Stimulated activated naive B cell treated with anti-CD40 and anti-IgM and Interleukin-4, amounts not matched to agents 10 μg/mL and 1 μg/mL and 100 μg/mL, for 72 hours (primary cell): ENCODE measurements around the gene LIPC.

ENCODE experiments used
- ATAC-seq, 2 donors: fragments of 150-1000 bp; cut with Tn5 transposase; replicated peaks; 2 replicates each; pipeline ENCODE4 v1.10.0; 2021; ENCODE audit warnings: moderate library complexity in 1 of 2
- DNase-seq: peaks from one replicate; pipeline ENCODE4 v3.0.0; 2021
- H3K27ac Mint-ChIP-seq: one replicate; pipeline ENCODE4 v1.8.0; 2022; ENCODE audit warnings: mild to moderate bottlenecking, mixed read lengths
- H3K27me3 Mint-ChIP-seq, 2 donors: one replicate each; pipeline ENCODE4 v1.8.0; 2022; ENCODE audit warnings: mixed read lengths in 2 of 2
- H3K36me3 Mint-ChIP-seq, 2 donors: one replicate each; pipeline ENCODE4 v1.8.0; 2022; ENCODE audit warnings: mixed read lengths in 2 of 2, mild to moderate bottlenecking in 1 of 2
- H3K4me1 Mint-ChIP-seq, 2 donors: one replicate each; pipeline ENCODE4 v1.8.0; 2022; ENCODE audit warnings: mixed read lengths in 2 of 2, mild to moderate bottlenecking in 1 of 2
- H3K4me3 Mint-ChIP-seq, 2 donors: one replicate each; pipeline ENCODE4 v1.8.0; 2022; ENCODE audit warnings: mild to moderate bottlenecking in 2 of 2, mixed read lengths in 2 of 2, moderate library complexity in 1 of 2
- H3K9me3 Mint-ChIP-seq, 2 donors: one replicate each; pipeline ENCODE4 v1.8.0; 2022; ENCODE audit warnings: mixed read lengths in 2 of 2, mild to moderate bottlenecking in 1 of 2

Gene LIPC

GRCh38 chr15:58398643-58399042 is 33.1 kb upstream of the LIPC start:
- Mint-ChIP-seq H3K4me3 (no peak overlapping the region), H3K27me3 (peaks cover 0 to 3% of the 10 kb centered on the region in 2 donors), H3K36me3 (no peaks in the 10 kb centered on the region), H3K9me3 (no peaks in the 10 kb centered on the region), H3K4me1 (no peaks in the 10 kb centered on the region), H3K27ac (no peak overlapping the region)
- ATAC-seq (no peak), DNase-seq (no peak)

GRCh38 chr15:58399739-58400138 is 32.1 kb upstream of the LIPC start:
- H3K27me3 Mint-ChIP-seq: peaks cover 0 to 3% of the 10 kb centered on the region in 2 donors
- DNase-seq (no peak), ATAC-seq (no peak)
- no peaks in the 10 kb centered on the region for H3K4me1 Mint-ChIP-seq
- H3K27ac Mint-ChIP-seq: no peak overlapping the region
- no peak overlapping the region for H3K4me3 Mint-ChIP-seq
- H3K36me3 Mint-ChIP-seq: no peaks in the 10 kb centered on the region
- H3K9me3 Mint-ChIP-seq: no peaks in the 10 kb centered on the region

GRCh38 chr15:58401276-58401675 is 30.5 kb upstream of the LIPC start:
- peaks cover 0 to 3% of the 10 kb centered on the region in 2 donors for H3K27me3 Mint-ChIP-seq
- H3K9me3 Mint-ChIP-seq: no peaks in the 10 kb centered on the region
- no peak overlapping the region for H3K4me3 Mint-ChIP-seq
- ATAC-seq (no peak), DNase-seq (no peak)
- H3K36me3 Mint-ChIP-seq: no peaks in the 10 kb centered on the region
- no peaks in the 10 kb centered on the region for H3K4me1 Mint-ChIP-seq
- H3K27ac Mint-ChIP-seq: no peak overlapping the region

- no peaks in the 10 kb centered on the region for H3K36me3 Mint-ChIP-seq
- H3K4me3 Mint-ChIP-seq: no peak overlapping the region
- no peaks in the 10 kb centered on the region for H3K4me1 Mint-ChIP-seq
- peaks cover 0 to 3% of the 10 kb centered on the region in 2 donors for H3K27me3 Mint-ChIP-seq
- no peaks in the 10 kb centered on the region for H3K9me3 Mint-ChIP-seq
- no peak overlapping the region for H3K27ac Mint-ChIP-seq
- ATAC-seq (no peak), DNase-seq (no peak)
Measured at GRCh38 chr15:58401991-58402649, 29.7 kb upstream of the LIPC start.

GRCh38 chr15:58403581-58403980 is 28.2 kb upstream of the LIPC start:
- no peaks in the 10 kb centered on the region for H3K36me3 Mint-ChIP-seq
- DNase-seq: no peak
- H3K4me1 Mint-ChIP-seq: no peaks in the 10 kb centered on the region
- ATAC-seq: no peak
- no peak overlapping the region for H3K27ac Mint-ChIP-seq
- H3K27me3 Mint-ChIP-seq: peaks cover 0 to 3% of the 10 kb centered on the region in 2 donors
- no peaks in the 10 kb centered on the region for H3K9me3 Mint-ChIP-seq
- no peak overlapping the region for H3K4me3 Mint-ChIP-seq

GRCh38 chr15:58404020-58404419 is 27.8 kb upstream of the LIPC start:
- DNase-seq (no peak), ATAC-seq (no peak)
- peaks cover 0 to 3% of the 10 kb centered on the region in 2 donors for H3K27me3 Mint-ChIP-seq
- no peaks in the 10 kb centered on the region for H3K4me1 Mint-ChIP-seq
- no peaks in the 10 kb centered on the region for H3K9me3 Mint-ChIP-seq
- H3K27ac Mint-ChIP-seq: no peak overlapping the region
- no peaks in the 10 kb centered on the region for H3K36me3 Mint-ChIP-seq
- no peak overlapping the region for H3K4me3 Mint-ChIP-seq

- H3K27me3 Mint-ChIP-seq: peaks cover 0 to 3% of the 10 kb centered on the region in 2 donors
- no peaks in the 10 kb centered on the region for H3K36me3 Mint-ChIP-seq
- H3K27ac Mint-ChIP-seq: no peak overlapping the region
- H3K9me3 Mint-ChIP-seq: no peaks in the 10 kb centered on the region
- peaks cover 3 to 5% of the 10 kb centered on the region in 2 donors for H3K4me1 Mint-ChIP-seq
- H3K4me3 Mint-ChIP-seq: no peak overlapping the region
- no peak for ATAC-seq
- DNase-seq: no peak
Measured at GRCh38 chr15:58404722-58405121, 27.1 kb upstream of the LIPC start.

- no peak for ATAC-seq
- no peak overlapping the region for H3K4me3 Mint-ChIP-seq
- DNase-seq: no peak
- H3K27ac Mint-ChIP-seq: no peak overlapping the region
- H3K9me3 Mint-ChIP-seq: no peaks in the 10 kb centered on the region
- H3K36me3 Mint-ChIP-seq: no peaks in the 10 kb centered on the region
- H3K27me3 Mint-ChIP-seq: peaks cover 0 to 3% of the 10 kb centered on the region in 2 donors
- H3K4me1 Mint-ChIP-seq: peaks cover 4 to 14% of the 10 kb centered on the region in 2 donors
Measured at GRCh38 chr15:58405865-58406264, 25.9 kb upstream of the LIPC start.

- Mint-ChIP-seq H3K4me3 (no peak overlapping the region), H3K9me3 (no peaks in the 10 kb centered on the region)
- ATAC-seq: no peak
Measured at GRCh38 chr15:58406811-58407210, 25.0 kb upstream of the LIPC start.

GRCh38 chr15:58407236-58407775 is 24.5 kb upstream of the LIPC start:
- Mint-ChIP-seq H3K9me3 (no peaks in the 10 kb centered on the region), H3K36me3 (no peaks in the 10 kb centered on the region), H3K27ac (no peak overlapping the region), H3K4me1 (peaks cover 4 to 14% of the 10 kb centered on the region in 2 donors), H3K27me3 (peaks cover 0 to 3% of the 10 kb centered on the region in 2 donors), H3K4me3 (no peak overlapping the region)
- no peak for DNase-seq
- ATAC-seq: no peak

More at GRCh38 chr15:58406811-58407210, 25.0 kb upstream of the LIPC start:
- H3K27me3 Mint-ChIP-seq: peaks cover 0 to 3% of the 10 kb centered on the region in 2 donors
- H3K36me3 Mint-ChIP-seq: no peaks in the 10 kb centered on the region
- DNase-seq: no peak
- H3K4me1 Mint-ChIP-seq: peaks cover 4 to 14% of the 10 kb centered on the region in 2 donors
- H3K27ac Mint-ChIP-seq: no peak overlapping the region

- Mint-ChIP-seq H3K27me3 (peaks cover 0 to 3% of the 10 kb centered on the region in 2 donors), H3K36me3 (no peaks in the 10 kb centered on the region), H3K4me3 (no peak overlapping the region), H3K9me3 (no peaks in the 10 kb centered on the region), H3K4me1 (peaks cover 4 to 14% of the 10 kb centered on the region in 2 donors), H3K27ac (no peak overlapping the region)
- DNase-seq (no peak), ATAC-seq (no peak)
Measured at GRCh38 chr15:58407778-58408177, 24.0 kb upstream of the LIPC start.

GRCh38 chr15:58409861-58410260 is 21.9 kb upstream of the LIPC start:
- H3K9me3 Mint-ChIP-seq: no peaks in the 10 kb centered on the region
- no peak overlapping the region for H3K4me3 Mint-ChIP-seq
- no peak for ATAC-seq
- no peaks in the 10 kb centered on the region for H3K36me3 Mint-ChIP-seq
- H3K4me1 Mint-ChIP-seq: peaks cover 4 to 14% of the 10 kb centered on the region in 2 donors
- DNase-seq: no peak
- no peak overlapping the region for H3K27ac Mint-ChIP-seq
- H3K27me3 Mint-ChIP-seq: no peaks in the 10 kb centered on the region

GRCh38 chr15:58410353-58410752 is 21.4 kb upstream of the LIPC start:
- no peaks in the 10 kb centered on the region for H3K36me3 Mint-ChIP-seq
- peaks cover 4 to 14% of the 10 kb centered on the region in 2 donors for H3K4me1 Mint-ChIP-seq
- no peak for DNase-seq
- H3K27ac Mint-ChIP-seq: peak overlapping the region; percentile 47
- peak overlapping the region; percentile 61 to 69 for H3K4me3 Mint-ChIP-seq
- no peaks in the 10 kb centered on the region for H3K27me3 Mint-ChIP-seq
- ATAC-seq: peak; percentile 25 to 42
- H3K9me3 Mint-ChIP-seq: no peaks in the 10 kb centered on the region

GRCh38 chr15:58413253-58413652 is 18.5 kb upstream of the LIPC start:
- peaks cover 4 to 14% of the 10 kb centered on the region in 2 donors for H3K4me1 Mint-ChIP-seq
- no peaks in the 10 kb centered on the region for H3K36me3 Mint-ChIP-seq
- H3K27me3 Mint-ChIP-seq: no peaks in the 10 kb centered on the region
- H3K9me3 Mint-ChIP-seq: peaks cover 2 to 4% of the 10 kb centered on the region in 2 donors
- no peak for DNase-seq
- no peak for ATAC-seq
- no peak overlapping the region for H3K27ac Mint-ChIP-seq
- H3K4me3 Mint-ChIP-seq: no peak overlapping the region

GRCh38 chr15:58415636-58416035 is 16.2 kb upstream of the LIPC start:
- Mint-ChIP-seq H3K4me1 (peaks cover 4 to 7% of the 10 kb centered on the region in 2 donors), H3K27ac (no peak overlapping the region), H3K9me3 (peaks cover 2 to 4% of the 10 kb centered on the region in 2 donors), H3K4me3 (no peak overlapping the region), H3K27me3 (no peaks in the 10 kb centered on the region), H3K36me3 (no peaks in the 10 kb centered on the region)
- DNase-seq (no peak), ATAC-seq (no peak)
